ENCODE results near the gene SASS6.

Gene SASS6

DNA sequence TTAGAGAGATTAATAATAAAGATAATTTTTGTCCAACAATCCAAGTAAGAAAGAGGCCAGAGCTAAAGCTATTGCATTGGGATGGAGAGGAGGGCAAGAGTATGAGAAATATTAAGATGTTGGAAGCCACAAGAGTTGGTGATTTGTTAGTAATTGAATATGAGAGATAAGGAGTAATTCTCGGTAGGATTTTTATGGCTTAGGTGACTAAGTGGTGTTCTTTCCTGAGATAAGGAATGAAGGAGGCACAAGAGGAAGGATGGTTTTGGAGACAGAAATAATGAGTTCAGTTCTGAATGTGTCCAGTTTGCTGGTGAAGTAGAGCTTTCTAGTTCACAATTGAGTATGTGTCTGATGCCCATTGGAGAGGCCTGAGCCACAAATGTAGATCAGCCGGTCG, 9.6 kb upstream of the SASS6 start:
- DNase-seq (ENCODE audit: low read depth), result no peak
- TF ChIP-seq, protein P1, sequence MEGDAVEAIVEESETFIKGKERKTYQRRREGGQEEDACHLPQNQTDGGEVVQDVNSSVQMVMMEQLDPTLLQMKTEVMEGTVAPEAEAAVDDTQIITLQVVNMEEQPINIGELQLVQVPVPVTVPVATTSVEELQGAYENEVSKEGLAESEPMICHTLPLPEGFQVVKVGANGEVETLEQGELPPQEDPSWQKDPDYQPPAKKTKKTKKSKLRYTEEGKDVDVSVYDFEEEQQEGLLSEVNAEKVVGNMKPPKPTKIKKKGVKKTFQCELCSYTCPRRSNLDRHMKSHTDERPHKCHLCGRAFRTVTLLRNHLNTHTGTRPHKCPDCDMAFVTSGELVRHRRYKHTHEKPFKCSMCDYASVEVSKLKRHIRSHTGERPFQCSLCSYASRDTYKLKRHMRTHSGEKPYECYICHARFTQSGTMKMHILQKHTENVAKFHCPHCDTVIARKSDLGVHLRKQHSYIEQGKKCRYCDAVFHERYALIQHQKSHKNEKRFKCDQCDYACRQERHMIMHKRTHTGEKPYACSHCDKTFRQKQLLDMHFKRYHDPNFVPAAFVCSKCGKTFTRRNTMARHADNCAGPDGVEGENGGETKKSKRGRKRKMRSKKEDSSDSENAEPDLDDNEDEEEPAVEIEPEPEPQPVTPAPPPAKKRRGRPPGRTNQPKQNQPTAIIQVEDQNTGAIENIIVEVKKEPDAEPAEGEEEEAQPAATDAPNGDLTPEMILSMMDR (conservative IDR thresholded peaks at IDR 0.05; ENCODE audit: control insufficient read depth, insufficient read depth, low read depth, low read length), result no peak
- no peak overlapping the region for H3K4me3 ChIP-seq (ENCODE audit: control insufficient read depth, low read depth, low read length)

GRCh38 chr1:100141192-100141591, 8.5 kb upstream of the SASS6 start:
- TF ChIP-seq, protein P1 (conservative IDR thresholded peaks at IDR 0.05; ENCODE audit: control insufficient read depth, insufficient read depth, low read depth, low read length), result no peak
- no peak overlapping the region for H3K4me3 ChIP-seq (ENCODE audit: control insufficient read depth, low read depth, low read length)
- DNase-seq (ENCODE audit: low read depth), result no peak

DNA sequence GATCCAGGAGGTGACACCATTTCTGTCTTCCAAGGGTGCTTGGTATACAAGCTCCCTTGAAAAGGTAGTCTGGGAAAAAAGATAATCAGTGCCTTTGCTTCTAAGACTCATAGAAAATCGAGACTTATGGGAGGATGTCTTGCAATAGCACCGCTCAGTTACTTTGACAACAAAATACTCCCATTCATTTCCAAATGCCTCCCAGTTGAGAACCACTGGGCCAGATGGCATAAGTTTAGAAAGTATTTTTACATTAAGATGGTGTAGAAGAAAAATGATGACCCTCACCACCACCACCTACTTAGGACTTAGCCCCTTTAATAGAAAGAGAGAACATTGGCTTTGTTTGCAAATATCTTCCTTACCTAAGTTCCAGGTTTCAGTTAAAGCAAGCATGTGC, 4.9 kb upstream of the SASS6 start:
- H3K4me3 ChIP-seq (ENCODE audit: control insufficient read depth, low read depth, low read length), result no peak overlapping the region
- TF ChIP-seq, protein P1 (conservative IDR thresholded peaks at IDR 0.05; ENCODE audit: control insufficient read depth, insufficient read depth, low read depth, low read length), result no peak
- no peak for DNase-seq (ENCODE audit: low read depth)

GRCh38 chr1:100134872-100135271, 2.1 kb upstream of the SASS6 start:
- TF ChIP-seq, protein P1 (conservative IDR thresholded peaks at IDR 0.05; ENCODE audit: control insufficient read depth, insufficient read depth, low read depth, low read length), result no peak
- H3K4me3 ChIP-seq (ENCODE audit: control insufficient read depth, low read depth, low read length), result no peak overlapping the region
- peak; percentile 7 for DNase-seq (ENCODE audit: low read depth)

GRCh38 chr1:100131623-100132022, 1.1 kb downstream of the SASS6 start:
- TF ChIP-seq, protein P1 (conservative IDR thresholded peaks at IDR 0.05; ENCODE audit: control insufficient read depth, insufficient read depth, low read depth, low read length), result no peak
- no peak for DNase-seq (ENCODE audit: low read depth)
- H3K4me3 ChIP-seq (ENCODE audit: control insufficient read depth, low read depth, low read length), result peak overlapping the region; percentile 85

GRCh38 chr1:100130552-100131077, 2.1 kb downstream of the SASS6 start:
- DNase-seq (ENCODE audit: low read depth), result peak; percentile 46
- TF ChIP-seq, protein P1 (conservative IDR thresholded peaks at IDR 0.05; ENCODE audit: control insufficient read depth, insufficient read depth, low read depth, low read length), result no peak
- H3K4me3 ChIP-seq (ENCODE audit: control insufficient read depth, low read depth, low read length), result no peak overlapping the region

DNA sequence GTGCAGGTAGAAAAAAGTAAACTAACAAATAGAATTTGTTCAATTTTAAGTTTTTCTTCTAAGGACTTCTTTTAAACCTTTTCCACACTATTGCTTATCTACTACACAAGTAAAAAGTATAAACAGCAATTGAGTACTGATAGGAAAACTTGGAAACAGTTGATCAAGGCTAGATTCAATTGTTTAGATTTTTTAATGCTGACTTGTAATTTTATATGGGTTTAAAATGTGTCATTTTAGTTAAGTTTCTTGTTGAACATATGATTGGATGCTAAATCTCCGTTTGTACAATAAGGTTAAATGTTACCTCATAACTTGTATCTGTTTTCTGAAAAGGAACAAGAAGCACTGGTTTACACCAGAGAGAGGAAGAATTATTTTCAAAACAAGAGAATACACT, 5.5 kb downstream of the SASS6 start:
- DNase-seq (ENCODE audit: low read depth), result no peak
- H3K4me3 ChIP-seq (ENCODE audit: control insufficient read depth, low read depth, low read length), result no peak overlapping the region
- TF ChIP-seq, protein P1 (conservative IDR thresholded peaks at IDR 0.05; ENCODE audit: control insufficient read depth, insufficient read depth, low read depth, low read length), result no peak

Measured in fibroblast of mammary gland (primary cell).